ENCODE results near the gene MMADHC. TPM values are rescaled to one million over a fixed set of nuclear protein-coding genes. Genes with fewer than 3 reads are reported as not detected.

The MMADHC gene
- polyA plus RNA-seq, 3 donors: 20.5 to 119 (median 97.9) TPM

DNA sequence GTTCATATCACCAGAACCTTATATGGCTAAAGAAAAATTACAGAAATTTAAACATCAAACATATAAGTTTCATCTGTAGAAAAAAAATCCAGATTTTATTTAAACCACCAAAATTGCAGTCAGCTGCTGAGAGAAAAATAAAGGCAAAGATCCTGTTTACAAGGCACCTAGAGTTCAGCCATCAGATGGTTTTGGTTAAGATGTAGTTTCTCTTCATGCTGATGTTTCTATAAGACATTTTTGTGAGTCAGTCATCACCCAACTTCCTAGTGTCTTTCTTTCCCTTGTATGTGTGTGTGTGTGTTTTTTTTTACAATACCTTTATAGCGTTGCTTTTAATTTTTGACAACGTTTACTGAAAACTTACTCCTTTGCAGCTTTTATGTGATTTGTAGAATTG lies 26.1 kb upstream of the MMADHC start:
- Histone ChIP-seq H3K9ac (ENCODE audit: insufficient read depth, low read length, poor library complexity, severe bottlenecking) (no peak overlapping the region), H3K36me3 (replicated peaks in 1 of 2; ENCODE audit: control insufficient read depth in 1 of 2, insufficient read depth in 2 of 2, low read length in 2 of 2) (no peaks in the 10 kb centered on the region), H3K4me2 (replicated peaks; ENCODE audit: extremely low read depth, low read length, poor library complexity, severe bottlenecking) (no peak overlapping the region), H3K27me3 (ENCODE audit: control insufficient read depth in 2 of 2, insufficient read depth in 2 of 2, low read length in 2 of 2) (no peaks in the 10 kb centered on the region), H3K79me2 (ENCODE audit: insufficient read depth, low read length) (no peaks in the 10 kb centered on the region), H2AFZ (ENCODE audit: insufficient read depth, low read depth, low read length, poor library complexity, severe bottlenecking) (no peak overlapping the region), H3K4me3 (replicated peaks in 1 of 3; ENCODE audit: low read depth in 2 of 3, low read length in 3 of 3) (no peak overlapping the region), H3K27ac (ENCODE audit: low read depth in 1 of 2, low read length in 2 of 2) (no peak overlapping the region), H4K20me1 (ENCODE audit: insufficient read depth, low read length) (no peaks in the 10 kb centered on the region), H3K9me3 (replicated peaks in 1 of 2; ENCODE audit: control insufficient read depth in 1 of 2, insufficient read depth in 1 of 2, low read length in 2 of 2) (no peaks in the 10 kb centered on the region), H3K4me1 (ENCODE audit: control insufficient read depth in 1 of 2, insufficient read depth in 2 of 2, low read length in 2 of 2) (no peaks in the 10 kb centered on the region)
- no peak overlapping the region for H3K4me3 Mint-ChIP-seq
- no peaks in the 10 kb centered on the region for H3K4me1 Mint-ChIP-seq
- DNase-seq: no peak
- no peaks in the 10 kb centered on the region for H3K36me3 Mint-ChIP-seq
- TF ChIP-seq, protein P1, sequence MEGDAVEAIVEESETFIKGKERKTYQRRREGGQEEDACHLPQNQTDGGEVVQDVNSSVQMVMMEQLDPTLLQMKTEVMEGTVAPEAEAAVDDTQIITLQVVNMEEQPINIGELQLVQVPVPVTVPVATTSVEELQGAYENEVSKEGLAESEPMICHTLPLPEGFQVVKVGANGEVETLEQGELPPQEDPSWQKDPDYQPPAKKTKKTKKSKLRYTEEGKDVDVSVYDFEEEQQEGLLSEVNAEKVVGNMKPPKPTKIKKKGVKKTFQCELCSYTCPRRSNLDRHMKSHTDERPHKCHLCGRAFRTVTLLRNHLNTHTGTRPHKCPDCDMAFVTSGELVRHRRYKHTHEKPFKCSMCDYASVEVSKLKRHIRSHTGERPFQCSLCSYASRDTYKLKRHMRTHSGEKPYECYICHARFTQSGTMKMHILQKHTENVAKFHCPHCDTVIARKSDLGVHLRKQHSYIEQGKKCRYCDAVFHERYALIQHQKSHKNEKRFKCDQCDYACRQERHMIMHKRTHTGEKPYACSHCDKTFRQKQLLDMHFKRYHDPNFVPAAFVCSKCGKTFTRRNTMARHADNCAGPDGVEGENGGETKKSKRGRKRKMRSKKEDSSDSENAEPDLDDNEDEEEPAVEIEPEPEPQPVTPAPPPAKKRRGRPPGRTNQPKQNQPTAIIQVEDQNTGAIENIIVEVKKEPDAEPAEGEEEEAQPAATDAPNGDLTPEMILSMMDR (IDR thresholded peaks at IDR 0.05): no peak
- WGBS (ENCODE audit: insufficient coverage): no CpG with 5 or more reads among the region's 2 CpGs
- peaks cover 0 to 2% (median 0%) of the 10 kb centered on the region in 7 donors for H3K9me3 Mint-ChIP-seq
- intact Hi-C loops (cut with micrococcal nuclease): no loop called here
- peaks cover 0 to 2% (median 0%) of the 10 kb centered on the region in 3 donors for H3K27me3 Mint-ChIP-seq (ENCODE audit: low read depth in 3 of 3)
- no peak overlapping the region for H3K27ac Mint-ChIP-seq

DNA sequence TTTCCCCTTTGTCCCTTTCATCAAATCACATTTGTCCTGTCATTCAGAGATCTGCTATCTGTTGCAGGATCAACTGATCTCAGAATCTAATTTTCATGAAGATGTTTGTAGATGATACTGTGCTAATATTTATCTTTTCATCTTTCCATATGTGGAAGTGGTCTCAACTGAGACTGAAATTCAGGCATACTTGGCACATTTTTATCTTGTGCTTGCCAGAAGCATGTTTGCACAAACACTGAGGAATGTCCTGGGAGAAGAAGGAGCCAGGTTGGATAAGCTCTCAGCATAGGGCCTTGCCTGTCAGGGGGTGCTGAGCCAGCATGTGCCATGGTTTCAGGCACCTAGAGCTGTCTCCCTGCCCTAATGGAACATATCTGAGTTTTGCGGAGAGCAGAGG lies 24.5 kb upstream of the MMADHC start:
- no peak overlapping the region for H3K4me3 ChIP-seq (replicated peaks in 1 of 3; ENCODE audit: low read depth in 2 of 3, low read length in 3 of 3)
- TF ChIP-seq, protein P1 (IDR thresholded peaks at IDR 0.05): no peak
- no peak overlapping the region for H3K27ac Mint-ChIP-seq
- no peaks in the 10 kb centered on the region for H3K36me3 Mint-ChIP-seq
- intact Hi-C loops (cut with micrococcal nuclease): no loop called here
- no peak overlapping the region for H3K4me2 ChIP-seq (replicated peaks; ENCODE audit: extremely low read depth, low read length, poor library complexity, severe bottlenecking)
- no peak overlapping the region for H3K9ac ChIP-seq (ENCODE audit: insufficient read depth, low read length, poor library complexity, severe bottlenecking)
- H3K4me1 Mint-ChIP-seq: no peaks in the 10 kb centered on the region
- H3K27me3 ChIP-seq (ENCODE audit: control insufficient read depth in 2 of 2, insufficient read depth in 2 of 2, low read length in 2 of 2): no peaks in the 10 kb centered on the region
- H3K79me2 ChIP-seq (ENCODE audit: insufficient read depth, low read length): no peaks in the 10 kb centered on the region
- H3K9me3 ChIP-seq (replicated peaks in 1 of 2; ENCODE audit: control insufficient read depth in 1 of 2, insufficient read depth in 1 of 2, low read length in 2 of 2): no peaks in the 10 kb centered on the region
- H3K27me3 Mint-ChIP-seq (ENCODE audit: low read depth in 3 of 3): peaks cover 0 to 2% (median under 1%) of the 10 kb centered on the region in 3 donors
- no peak overlapping the region for H3K4me3 Mint-ChIP-seq
- no peaks in the 10 kb centered on the region for H3K4me1 ChIP-seq (ENCODE audit: control insufficient read depth in 1 of 2, insufficient read depth in 2 of 2, low read length in 2 of 2)
- H2AFZ ChIP-seq (ENCODE audit: insufficient read depth, low read depth, low read length, poor library complexity, severe bottlenecking): no peak overlapping the region
- no peaks in the 10 kb centered on the region for H3K36me3 ChIP-seq (replicated peaks in 1 of 2; ENCODE audit: control insufficient read depth in 1 of 2, insufficient read depth in 2 of 2, low read length in 2 of 2)
- no peaks in the 10 kb centered on the region for H4K20me1 ChIP-seq (ENCODE audit: insufficient read depth, low read length)
- no peak overlapping the region for H3K27ac ChIP-seq (ENCODE audit: low read depth in 1 of 2, low read length in 2 of 2)
- 100% methylated on average over 1 of the region's 1 CpG for WGBS (ENCODE audit: insufficient coverage)
- H3K9me3 Mint-ChIP-seq: peaks cover 0 to 4% (median 2%) of the 10 kb centered on the region in 7 donors
- DNase-seq: no peak
